Esophagus (tissue), 2 donors: ENCODE data around the gene TMEM203. TPM values are rescaled to one million over a fixed set of nuclear protein-coding genes. Genes with fewer than 3 reads are reported as not detected.

Source experiments
- H3K27ac ChIP-seq, 2 donors: one replicate each; pipeline ENCODE4 v1.5.1; 2013; ENCODE audit warnings: low read depth in 2 of 2, mild to moderate bottlenecking in 2 of 2, inconsistent platforms in 1 of 2, low read length in 1 of 2, moderate library complexity in 1 of 2
- H3K27me3 ChIP-seq, 2 donors: one replicate each; pipeline ENCODE4 v1.6.1; 2013; ENCODE audit warnings: low read length in 2 of 2, control low read depth in 1 of 2, mild to moderate bottlenecking in 1 of 2; ENCODE audit not compliant: insufficient read depth in 2 of 2, control insufficient read depth in 1 of 2
- H3K36me3 ChIP-seq, 2 donors: one replicate each; pipeline ENCODE4 v1.6.1; 2013; ENCODE audit warnings: low read length in 1 of 2; ENCODE audit not compliant: control insufficient read depth in 2 of 2, insufficient read depth in 2 of 2
- H3K4me1 ChIP-seq, 2 donors: one replicate each; pipeline ENCODE4 v1.6.1; 2013; ENCODE audit warnings: low read length in 1 of 2; ENCODE audit not compliant: control insufficient read depth in 2 of 2, insufficient read depth in 2 of 2
- H3K4me3 ChIP-seq, 2 donors: one replicate each; pipeline ENCODE4 v1.5.1; 2013; ENCODE audit warnings: low read length in 2 of 2, mild to moderate bottlenecking in 2 of 2, low read depth in 1 of 2, moderate library complexity in 1 of 2
- H3K9me3 ChIP-seq, 2 donors: one replicate each; pipeline ENCODE4 v1.6.1; 2013; ENCODE audit warnings: mild to moderate bottlenecking in 2 of 2, low read depth in 1 of 2, low read length in 1 of 2, moderate library complexity in 1 of 2; ENCODE audit not compliant: control insufficient read depth in 2 of 2, insufficient read depth in 1 of 2
- WGBS, 2 donors: extraction: QIAGEN DNeasy Blood & Tissue Kit; methylation state at CpG; one replicate each; pipeline ENCODE4 v1.1.7; 2013; 5-methylcytosine and 5-hydroxymethylcytosine counted together
- polyA plus RNA-seq, 2 donors: library from polyadenylated mRNA; stranded (reverse); fragments of 200-250 nt; gene quantifications; one replicate each; pipeline ENCODE4 v1.2.3, GENCODE V29; 2013
- donor health status: healthy with polysubstance abuse.
- donor health status: Bipolar disorder and iron deficiency.

TMEM203 gene
- polyA plus RNA-seq, 2 donors, result 21.6 to 27.5 TPM

DNA sequence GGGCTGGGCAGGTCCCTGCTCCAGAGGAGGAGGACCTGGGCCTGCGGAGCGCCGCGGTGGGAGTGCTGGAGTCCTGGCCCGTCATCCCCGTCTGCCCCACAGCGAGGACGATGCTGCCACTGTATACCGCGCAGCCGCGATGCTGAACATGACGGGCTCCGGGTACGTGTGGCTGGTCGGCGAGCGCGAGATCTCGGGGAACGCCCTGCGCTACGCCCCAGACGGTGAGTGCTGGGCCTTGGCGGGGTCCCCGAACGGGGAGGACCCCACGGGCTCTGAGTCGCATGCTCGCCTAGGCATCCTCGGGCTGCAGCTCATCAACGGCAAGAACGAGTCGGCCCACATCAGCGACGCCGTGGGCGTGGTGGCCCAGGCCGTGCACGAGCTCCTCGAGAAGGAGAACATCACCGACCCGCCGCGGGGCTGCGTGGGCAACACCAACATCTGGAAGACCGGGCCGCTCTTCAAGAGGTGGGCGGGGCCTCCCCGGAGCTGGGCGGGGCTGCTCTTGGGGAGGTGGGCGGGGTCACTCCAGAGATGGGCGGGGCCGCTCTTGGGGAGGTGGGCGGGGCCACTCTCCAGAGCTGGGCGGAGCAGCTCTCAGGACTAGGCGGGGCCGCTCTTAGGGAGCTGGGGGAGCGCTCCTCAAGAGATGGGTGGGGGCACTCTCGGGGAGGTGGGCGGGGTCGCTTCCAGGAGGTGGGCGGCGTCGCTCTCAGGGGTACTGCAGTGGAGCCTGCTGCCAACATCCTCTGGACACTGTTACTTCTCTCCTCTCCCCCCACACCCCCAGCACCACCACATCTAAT is 48.7 kb downstream of the TMEM203 start:
- Histone ChIP-seq H3K4me3 (no peak overlapping the region), H3K36me3 (no peaks in the 10 kb centered on the region), H3K27ac (no peak overlapping the region), H3K27me3 (peaks cover 0 to 22% of the 10 kb centered on the region in 2 donors), H3K9me3 (peaks cover 0 to 7% of the 10 kb centered on the region in 2 donors), H3K4me1 (peaks cover 0 to 7% of the 10 kb centered on the region in 2 donors)
- WGBS, 2 donors, result 3 to 5% methylated on average over 64 to 65 of the region's 65 CpGs

Other genes starting within 250 kb of the TMEM203 start
- 10 to 100 TPM; 18.4 to 42.3 TPM for gene PTGDS, start 228.1 kb downstream of the TMEM203 start, polyA plus RNA-seq
- under 1 TPM; 0.20 to 0.55 TPM for gene LCNL1, start 222.7 kb downstream of the TMEM203 start, polyA plus RNA-seq
- 100 to 1,000 TPM in 1 of 2 donors, 10 to 100 TPM in 1; 49.7 to 119 TPM for gene PAXX, start 213.2 kb downstream of the TMEM203 start, polyA plus RNA-seq
- gene CLIC3, start 209.1 kb downstream of the TMEM203 start, polyA plus RNA-seq, result 100 to 1,000 TPM; 351 to 474 TPM
- 10 to 100 TPM in 1 of 2 donors, 1 to 10 TPM in 1; 7.7 to 14.7 TPM for gene ABCA2, start 177.4 kb downstream of the TMEM203 start, polyA plus RNA-seq
- gene FUT7, start 173.6 kb downstream of the TMEM203 start, polyA plus RNA-seq, result under 1 TPM; 0.08 to 0.39 TPM
- gene NPDC1, start 159.5 kb downstream of the TMEM203 start, polyA plus RNA-seq, result 10 to 100 TPM; 33.1 to 44.3 TPM
- gene ENTPD2, start 151.6 kb downstream of the TMEM203 start, polyA plus RNA-seq, result 1 to 10 TPM; 1.5 to 1.6 TPM
- gene SAPCD2, start 135.1 kb downstream of the TMEM203 start, polyA plus RNA-seq, result 1 to 10 TPM; 7.5 to 9.0 TPM
- 1 to 10 TPM; 2.9 to 3.8 TPM for gene UAP1L1, start 128.1 kb downstream of the TMEM203 start, polyA plus RNA-seq
- gene MAN1B1, start 118.7 kb downstream of the TMEM203 start, polyA plus RNA-seq, result 10 to 100 TPM; 28.5 to 42.3 TPM
- gene DPP7, start 90.9 kb downstream of the TMEM203 start, polyA plus RNA-seq, result 100 to 1,000 TPM in 1 of 2 donors, 10 to 100 TPM in 1; 90.4 to 129 TPM
- gene GRIN1, start 66.5 kb downstream of the TMEM203 start, polyA plus RNA-seq, result under 1 TPM; 0.06 to 0.14 TPM
- under 1 TPM; 0.24 to 0.81 TPM for gene LRRC26, start 35.6 kb downstream of the TMEM203 start, polyA plus RNA-seq
- gene TMEM210, start 33.6 kb downstream of the TMEM203 start, polyA plus RNA-seq, result not detected
- gene ANAPC2, start 17.1 kb downstream of the TMEM203 start, polyA plus RNA-seq, result 10 to 100 TPM; 27.7 to 47.3 TPM
- gene SSNA1, start 17.0 kb downstream of the TMEM203 start, polyA plus RNA-seq, result 100 to 1,000 TPM; 104 TPM
- 10 to 100 TPM; 12.8 to 19.9 TPM for gene TPRN, start 4.9 kb downstream of the TMEM203 start, polyA plus RNA-seq
- 10 to 100 TPM in 1 of 2 donors, 1 to 10 TPM in 1; 5.7 to 12.2 TPM for gene NDOR1, start 52 bp upstream of the TMEM203 start, polyA plus RNA-seq
- 10 to 100 TPM; 13.3 to 28.5 TPM for gene RNF208, start 16.6 kb upstream of the TMEM203 start, polyA plus RNA-seq
- gene CYSRT1, start 19.5 kb upstream of the TMEM203 start, polyA plus RNA-seq, result 100 to 1,000 TPM; 334 to 342 TPM
- 1 to 10 TPM; 3.7 to 5.5 TPM for gene RNF224, start 21.9 kb upstream of the TMEM203 start, polyA plus RNA-seq
- 1 to 10 TPM; 1.3 to 1.6 TPM for gene SLC34A3, start 25.3 kb upstream of the TMEM203 start, polyA plus RNA-seq
- 100 to 1,000 TPM; 415 to 578 TPM for gene TUBB4B, start 35.6 kb upstream of the TMEM203 start, polyA plus RNA-seq
- not detected for gene STPG3, start 45.6 kb upstream of the TMEM203 start, polyA plus RNA-seq
- 10 to 100 TPM; 31.7 to 34.7 TPM for gene NELFB, start 49.7 kb upstream of the TMEM203 start, polyA plus RNA-seq
- gene TOR4A, start 72.1 kb upstream of the TMEM203 start, polyA plus RNA-seq, result 1 to 10 TPM; 1.5 to 4.3 TPM
- 1 to 10 TPM; 1.6 to 7.8 TPM for gene NRARP, start 96.6 kb upstream of the TMEM203 start, polyA plus RNA-seq
- gene EXD3, start 217.5 kb upstream of the TMEM203 start, polyA plus RNA-seq, result 10 to 100 TPM in 1 of 2 donors, 1 to 10 TPM in 1; 9.7 to 20.8 TPM
- gene NOXA1, start 217.7 kb upstream of the TMEM203 start, polyA plus RNA-seq, result 10 to 100 TPM in 1 of 2 donors, 1 to 10 TPM in 1; 6.5 to 14.3 TPM
- under 1 TPM; 0.04 to 0.05 TPM for gene ENTPD8, start 235.7 kb upstream of the TMEM203 start, polyA plus RNA-seq